Fibroblast of lung (primary cell): ENCODE data around the gene WHRN. TPM values are rescaled to one million over a fixed set of nuclear protein-coding genes. Genes with fewer than 3 reads are reported as not detected.

ENCODE experiments used
- DNase-seq, 2 donors: peaks; one replicate each; pipeline versions ENCODE4 v3.0.0 to v3.0.0-alpha.2; 2010; ENCODE audit warnings: low read depth in 2 of 2
- H2AFZ ChIP-seq: 2 replicates; pipeline ENCODE4 v1.5.1; 2012; ENCODE audit warnings: low read length, control low read depth, inconsistent platforms
- H3K27ac ChIP-seq: 2 replicates; pipeline ENCODE4 v1.5.1; 2011; ENCODE audit warnings: low read length, control low read depth; ENCODE audit not compliant: insufficient read depth
- H3K27me3 ChIP-seq: 2 replicates; pipeline ENCODE4 v1.5.1; 2011; ENCODE audit warnings: mild to moderate bottlenecking, low read length; ENCODE audit not compliant: control insufficient read depth, insufficient read depth
- H3K36me3 ChIP-seq: 2 replicates; pipeline ENCODE4 v1.5.1; 2011; ENCODE audit warnings: low read length; ENCODE audit not compliant: control insufficient read depth, insufficient read depth
- H3K4me1 ChIP-seq: 2 replicates; pipeline ENCODE4 v1.5.1; 2011; ENCODE audit warnings: low read length; ENCODE audit not compliant: control insufficient read depth, insufficient read depth; ENCODE audit errors: extremely low read depth
- H3K4me2 ChIP-seq: 2 replicates; pipeline ENCODE4 v1.5.1; 2011; ENCODE audit warnings: low read length, control low read depth; ENCODE audit not compliant: insufficient read depth; ENCODE audit errors: extremely low read depth
- H3K4me3 ChIP-seq, 4 experiments: fragments of 200-600 bp in 1 of 4; sonication (generic) in 1 of 4; replicated peaks in 1 of 4; 2 replicates each; pipeline ENCODE4 v1.5.1; 2011 to 2016; ENCODE audit warnings: low read length in 4 of 4, low read depth in 3 of 4, mild to moderate bottlenecking in 3 of 4, control low read depth in 2 of 4, inconsistent platforms in 1 of 4, mixed read lengths in 1 of 4; ENCODE audit not compliant: insufficient read depth in 1 of 4; ENCODE audit errors: control extremely low read depth in 1 of 4
- H3K79me2 ChIP-seq: 2 replicates; pipeline ENCODE4 v1.5.1; 2012; ENCODE audit warnings: mild to moderate bottlenecking, low read length, inconsistent platforms; ENCODE audit not compliant: control insufficient read depth, insufficient read depth
- H3K9ac ChIP-seq: 2 replicates; pipeline ENCODE4 v1.5.1; 2011; ENCODE audit warnings: mild to moderate bottlenecking, low read length, control low read depth; ENCODE audit not compliant: insufficient read depth
- H3K9me3 ChIP-seq: 2 replicates; pipeline ENCODE4 v1.5.1; 2012; ENCODE audit warnings: low read depth, low read length; ENCODE audit not compliant: control insufficient read depth, insufficient read depth
- H4K20me1 ChIP-seq: 2 replicates; pipeline ENCODE4 v1.5.1; 2011; ENCODE audit warnings: low read length; ENCODE audit not compliant: control insufficient read depth, insufficient read depth; ENCODE audit errors: extremely low read depth
- EZH2 ChIP-seq: IDR thresholded peaks from 2 replicates; pipeline ENCODE4 v1.5.1; 2012; ENCODE audit warnings: low read length, control low read depth, mild to moderate bottlenecking; ENCODE audit errors: missing control alignments
- polyA plus RNA-seq, 2 donors: library from polyadenylated mRNA; depleted of rRNA in 1 of 2; stranded (reverse) in 1 of 2; unstranded in 1 of 2; fragments of >200 nt; gene quantifications; 2 replicates each; pipeline ENCODE4 v1.2.1, GENCODE V29; 2011 to 2012; ENCODE audit warnings: missing spikeins in 1 of 2
- total RNA-seq: library from RNA; depleted of rRNA; stranded (reverse); fragments of >200 nt; gene quantifications from 2 replicates; pipeline ENCODE4 v1.2.1, GENCODE V29; 2014
- TF ChIP-seq, protein P1 (sequence below), 2 donors: IDR thresholded peaks in 1 of 2; conservative IDR thresholded peaks in 1 of 2; 1 replicate in 1 of 2; 2 replicates in 1 of 2; pipeline ENCODE4 v1.5.1; 2011 to 2012; ENCODE audit warnings: low read length in 2 of 2, control low read depth in 1 of 2, inconsistent platforms in 1 of 2, low read depth in 1 of 2, mild to moderate bottlenecking in 1 of 2

Gene WHRN
- total and polyA plus RNA-seq, 2 donors (not counting 1 experiment from before 2014, with no cell fraction given) = 0.16 to 1.8 TPM

DNA sequence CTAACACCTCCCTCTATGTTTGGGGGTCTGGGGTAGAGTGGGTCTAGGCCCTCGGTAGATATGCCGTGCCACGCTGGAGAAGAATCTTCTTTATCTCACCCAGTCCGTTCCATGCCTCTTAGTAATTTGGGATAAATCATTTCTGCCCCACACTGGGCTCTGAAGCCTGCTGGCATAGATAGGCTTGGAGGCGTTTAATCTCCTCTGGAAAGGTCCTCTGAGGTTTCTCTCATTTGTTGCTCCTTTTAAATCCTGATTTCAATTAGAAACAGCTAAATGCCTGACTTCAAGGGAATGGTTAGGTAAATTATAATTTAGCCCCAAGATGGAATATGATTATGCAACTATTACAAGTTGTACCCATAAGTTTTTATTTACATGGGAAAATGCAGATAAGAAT, 59.7 kb downstream of the WHRN start:
- no peak overlapping the region for H3K9ac ChIP-seq
- DNase-seq = peak in 1 of 2 donors; percentile 7
- no peak overlapping the region for H3K27ac ChIP-seq
- no peaks in the 10 kb centered on the region for H3K4me1 ChIP-seq
- H2AFZ ChIP-seq = no peak overlapping the region
- no peak overlapping the region for H3K4me2 ChIP-seq
- H3K9me3 ChIP-seq = no peaks in the 10 kb centered on the region
- H3K27me3 ChIP-seq = no peaks in the 10 kb centered on the region
- no peaks in the 10 kb centered on the region for H3K79me2 ChIP-seq
- TF ChIP-seq, protein P1, sequence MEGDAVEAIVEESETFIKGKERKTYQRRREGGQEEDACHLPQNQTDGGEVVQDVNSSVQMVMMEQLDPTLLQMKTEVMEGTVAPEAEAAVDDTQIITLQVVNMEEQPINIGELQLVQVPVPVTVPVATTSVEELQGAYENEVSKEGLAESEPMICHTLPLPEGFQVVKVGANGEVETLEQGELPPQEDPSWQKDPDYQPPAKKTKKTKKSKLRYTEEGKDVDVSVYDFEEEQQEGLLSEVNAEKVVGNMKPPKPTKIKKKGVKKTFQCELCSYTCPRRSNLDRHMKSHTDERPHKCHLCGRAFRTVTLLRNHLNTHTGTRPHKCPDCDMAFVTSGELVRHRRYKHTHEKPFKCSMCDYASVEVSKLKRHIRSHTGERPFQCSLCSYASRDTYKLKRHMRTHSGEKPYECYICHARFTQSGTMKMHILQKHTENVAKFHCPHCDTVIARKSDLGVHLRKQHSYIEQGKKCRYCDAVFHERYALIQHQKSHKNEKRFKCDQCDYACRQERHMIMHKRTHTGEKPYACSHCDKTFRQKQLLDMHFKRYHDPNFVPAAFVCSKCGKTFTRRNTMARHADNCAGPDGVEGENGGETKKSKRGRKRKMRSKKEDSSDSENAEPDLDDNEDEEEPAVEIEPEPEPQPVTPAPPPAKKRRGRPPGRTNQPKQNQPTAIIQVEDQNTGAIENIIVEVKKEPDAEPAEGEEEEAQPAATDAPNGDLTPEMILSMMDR (conservative IDR thresholded peaks at IDR 0.05 in 1 of 2, IDR thresholded peaks at IDR 0.05 in 1 of 2; ENCODE audit: low read depth in 1 of 2, low read length in 2 of 2) = no peak
- no peak for TF ChIP-seq EZH2
- no peaks in the 10 kb centered on the region for H3K36me3 ChIP-seq
- H4K20me1 ChIP-seq = no peaks in the 10 kb centered on the region
- H3K4me3 ChIP-seq = no peak overlapping the region

DNA sequence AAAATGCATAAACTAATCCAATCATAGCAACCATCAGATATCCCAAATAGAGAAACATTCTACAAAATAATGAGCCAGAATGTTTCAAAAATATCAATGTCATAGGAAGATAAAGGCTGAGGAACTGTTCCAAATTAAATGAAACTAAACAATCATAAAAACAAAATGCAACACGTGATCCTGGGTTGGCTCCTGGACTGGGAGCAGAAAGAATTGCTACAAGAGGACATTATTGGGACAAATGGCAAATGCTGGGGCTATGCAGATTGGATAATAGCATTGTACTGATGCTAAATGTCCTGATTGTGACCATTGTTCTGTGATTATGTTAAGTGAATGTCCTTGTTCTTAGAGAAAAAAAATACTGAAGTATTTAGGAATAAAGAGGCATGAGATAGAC, 63.3 kb downstream of the WHRN start:
- no peaks in the 10 kb centered on the region for H3K79me2 ChIP-seq
- TF ChIP-seq, protein P1 (conservative IDR thresholded peaks at IDR 0.05 in 1 of 2, IDR thresholded peaks at IDR 0.05 in 1 of 2; ENCODE audit: low read depth in 1 of 2, low read length in 2 of 2) = no peak
- no peak for TF ChIP-seq EZH2

DNA sequence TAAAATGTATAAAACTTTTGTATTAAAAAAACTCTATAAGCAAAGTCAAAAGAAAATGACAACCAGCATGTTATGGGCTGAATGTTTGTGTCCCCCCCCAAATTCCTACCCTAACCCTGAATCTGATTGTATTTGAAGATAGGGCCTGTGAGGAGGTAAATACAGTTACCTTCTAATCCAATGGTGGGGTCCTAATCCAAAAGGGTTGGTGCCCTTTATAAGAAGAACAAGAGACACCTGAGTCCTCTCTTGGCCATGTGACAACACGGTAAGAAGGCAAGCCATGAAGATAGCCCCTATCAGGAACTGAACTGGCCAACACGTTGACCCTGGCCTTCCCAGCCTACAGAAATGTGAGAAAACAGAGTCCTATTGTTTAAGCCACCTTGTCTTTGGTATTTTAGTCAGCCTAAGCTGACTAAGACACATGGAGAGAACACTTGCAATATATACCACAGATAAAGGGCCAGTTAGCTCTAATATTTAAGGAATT, 67.8 kb downstream of the WHRN start:
- Histone ChIP-seq H2AFZ (no peak overlapping the region), H3K9me3 (no peaks in the 10 kb centered on the region), H3K36me3 (no peaks in the 10 kb centered on the region), H3K4me3 (no peak overlapping the region), H3K79me2 (no peaks in the 10 kb centered on the region), H3K9ac (no peak overlapping the region), H3K27me3 (peaks cover 5% of the 10 kb centered on the region), H4K20me1 (no peaks in the 10 kb centered on the region), H3K4me2 (no peak overlapping the region), H3K4me1 (no peaks in the 10 kb centered on the region), H3K27ac (no peak overlapping the region)
- no peak for DNase-seq
- TF ChIP-seq, protein P1 (conservative IDR thresholded peaks at IDR 0.05 in 1 of 2, IDR thresholded peaks at IDR 0.05 in 1 of 2; ENCODE audit: low read depth in 1 of 2, low read length in 2 of 2) = no peak
- TF ChIP-seq EZH2 = no peak

More for the DNA sequence above, 63.3 kb downstream of the WHRN start:
- Histone ChIP-seq H3K36me3 (no peaks in the 10 kb centered on the region), H3K9ac (no peak overlapping the region), H3K4me2 (no peak overlapping the region), H2AFZ (no peak overlapping the region), H4K20me1 (no peaks in the 10 kb centered on the region), H3K27me3 (no peaks in the 10 kb centered on the region), H3K27ac (no peak overlapping the region), H3K4me1 (no peaks in the 10 kb centered on the region), H3K9me3 (no peaks in the 10 kb centered on the region), H3K4me3 (no peak overlapping the region)
- DNase-seq = no peak
